Stimulated activated CD8-positive, alpha-beta memory T cell treated with anti-CD3 and anti-CD28 coated beads, Interleukin-12 subunit alpha, Interleukin-12 subunit beta, amount 100 ng/mL, for 24 hours (primary cell): ENCODE results near the gene VEGFA.

ENCODE experiments used
- DNase-seq: peaks from one replicate; pipeline ENCODE4 v3.0.0-alpha.2; 2020; ENCODE audit errors: extremely low read depth

The VEGFA gene

DNA sequence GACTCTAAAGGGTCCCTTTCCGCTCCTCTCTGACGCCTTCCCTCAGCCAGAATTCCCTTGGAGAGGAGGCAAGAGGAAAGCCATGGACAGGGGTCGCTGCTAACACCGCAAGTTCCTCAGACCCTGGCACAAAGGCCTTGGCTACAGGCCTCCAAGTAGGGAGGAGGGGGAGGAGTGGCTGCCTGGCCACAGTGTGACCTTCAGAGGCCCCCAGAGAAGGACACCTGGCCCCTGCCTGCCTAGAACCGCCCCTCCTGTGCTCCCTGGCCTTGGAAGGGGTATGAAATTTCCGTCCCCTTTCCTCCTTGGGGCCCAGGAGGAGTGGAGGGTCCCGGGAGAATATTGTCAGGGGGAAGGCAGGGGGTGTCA, 2.7 kb downstream of the VEGFA start:
- DNase-seq = no peak

- no peak for DNase-seq
Observed at GRCh38 chr6:43773050-43773979, 3.3 kb downstream of the VEGFA start.

DNA sequence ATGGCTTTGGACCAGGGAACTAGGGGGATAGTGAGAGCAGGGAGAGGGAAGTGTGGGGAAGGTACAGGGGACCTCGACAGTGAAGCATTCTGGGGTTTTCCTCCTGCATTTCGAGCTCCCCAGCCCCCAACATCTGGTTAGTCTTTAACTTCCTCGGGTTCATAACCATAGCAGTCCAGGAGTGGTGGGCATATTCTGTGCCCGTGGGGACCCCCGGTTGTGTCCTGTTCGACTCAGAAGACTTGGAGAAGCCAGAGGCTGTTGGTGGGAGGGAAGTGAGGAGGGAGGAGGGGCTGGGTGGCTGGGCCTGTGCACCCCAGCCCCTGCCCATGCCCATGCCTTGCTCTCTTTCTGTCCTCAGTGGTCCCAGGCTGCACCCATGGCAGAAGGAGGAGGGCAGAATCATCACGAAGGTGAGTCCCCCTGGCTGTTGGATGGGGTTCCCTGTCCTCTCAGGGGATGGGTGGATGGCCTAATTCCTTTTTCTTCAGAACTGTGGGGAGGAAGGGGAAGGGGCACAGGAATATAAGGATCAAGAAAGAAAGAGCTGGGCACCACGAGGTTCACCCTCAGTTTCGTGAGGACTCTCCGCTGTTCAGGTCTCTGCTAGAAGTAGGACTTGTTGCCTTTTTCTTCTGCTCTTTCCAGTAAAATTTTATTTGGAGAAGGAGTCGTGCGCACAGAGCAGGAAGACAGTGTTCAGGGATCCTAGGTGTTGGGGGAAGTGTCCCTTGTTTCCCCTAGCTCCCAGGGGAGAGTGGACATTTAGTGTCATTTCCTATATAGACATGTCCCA, 4.2 kb downstream of the VEGFA start:
- no peak for DNase-seq

GRCh38 chr6:43774776-43775534, 4.9 kb downstream of the VEGFA start:
- DNase-seq = no peak

GRCh38 chr6:43775535-43775885, 5.5 kb downstream of the VEGFA start:
- no peak for DNase-seq

DNA sequence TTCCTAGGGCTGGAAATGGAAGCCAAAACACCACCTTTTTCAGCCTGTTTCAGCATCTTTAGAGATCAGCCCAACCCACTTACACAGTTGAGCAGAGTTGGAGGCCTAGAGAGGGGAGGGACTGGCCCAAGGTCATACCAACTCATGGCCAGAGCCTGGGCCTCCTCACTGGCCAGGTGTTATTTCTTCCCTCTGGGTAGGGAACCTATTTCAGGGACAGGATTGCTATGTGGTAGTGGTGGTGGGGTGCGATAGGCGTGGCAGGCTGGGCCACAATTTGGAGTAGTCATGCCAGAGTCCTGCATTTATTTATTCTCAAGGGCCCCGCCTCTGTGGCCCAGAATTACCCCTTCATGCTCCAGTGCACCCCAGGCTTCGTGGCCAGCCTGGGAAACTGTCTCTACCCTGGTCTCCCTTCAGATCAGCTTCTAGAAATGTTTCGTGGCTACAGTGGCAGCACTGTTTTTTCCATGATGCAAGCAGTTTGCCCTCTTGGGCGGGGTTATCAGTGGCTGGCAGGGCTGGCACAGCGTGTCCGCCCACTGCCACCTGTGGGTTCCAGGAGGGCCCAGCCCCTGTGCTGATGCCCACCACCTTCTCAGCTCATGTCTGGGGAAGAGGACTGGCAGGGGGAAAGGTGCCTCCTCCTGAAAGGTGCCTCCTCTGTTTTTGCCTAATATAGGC, 6.2 kb downstream of the VEGFA start:
- DNase-seq = no peak

- no peak for DNase-seq
Observed at GRCh38 chr6:43776799-43777776, 7.1 kb downstream of the VEGFA start.

DNA sequence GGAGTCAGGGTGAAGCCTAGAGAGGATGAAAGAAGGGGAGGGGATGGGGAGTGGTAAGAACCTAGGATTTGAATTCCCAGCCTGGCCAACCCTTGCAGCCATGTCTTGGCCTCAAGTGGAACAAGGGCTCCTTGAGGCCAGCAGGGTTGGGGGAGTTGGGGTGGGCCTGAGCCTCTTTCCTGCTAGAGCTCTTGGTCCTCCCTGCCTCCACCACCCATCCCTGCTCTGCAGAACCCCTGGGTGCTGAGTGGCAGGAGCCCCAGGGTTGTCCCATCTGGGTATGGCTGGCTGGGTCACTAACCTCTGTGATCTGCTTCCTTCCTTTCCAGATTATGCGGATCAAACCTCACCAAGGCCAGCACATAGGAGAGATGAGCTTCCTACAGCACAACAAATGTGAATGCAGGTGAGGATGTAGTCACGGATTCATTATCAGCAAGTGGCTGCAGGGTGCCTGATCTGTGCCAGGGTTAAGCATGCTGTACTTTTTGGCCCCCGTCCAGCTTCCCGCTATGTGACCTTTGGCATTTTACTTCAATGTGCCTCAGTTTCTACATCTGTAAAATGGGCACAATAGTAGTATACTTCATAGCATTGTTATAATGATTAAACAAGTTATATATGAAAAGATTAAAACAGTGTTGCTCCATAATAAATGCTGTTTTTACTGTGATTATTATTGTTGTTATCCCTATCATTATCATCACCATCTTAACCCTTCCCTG, 8.3 kb downstream of the VEGFA start:
- no peak for DNase-seq

GRCh38 chr6:43778976-43779851, 9.2 kb downstream of the VEGFA start:
- DNase-seq = no peak

DNA sequence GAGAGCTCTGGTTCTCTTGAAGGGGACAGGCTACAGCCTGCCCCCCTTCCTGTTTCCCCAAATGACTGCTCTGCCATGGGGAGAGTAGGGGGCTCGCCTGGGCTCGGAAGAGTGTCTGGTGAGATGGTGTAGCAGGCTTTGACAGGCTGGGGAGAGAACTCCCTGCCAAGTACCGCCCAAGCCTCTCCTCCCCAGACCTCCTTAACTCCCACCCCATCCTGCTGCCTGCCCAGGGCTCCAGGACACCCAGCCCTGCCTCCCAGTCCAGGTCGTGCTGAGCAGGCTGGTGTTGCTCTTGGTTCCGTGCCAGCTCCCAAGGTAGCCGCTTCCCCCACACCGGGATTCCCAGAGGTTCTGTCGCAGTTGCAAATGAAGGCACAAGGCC, 9.8 kb downstream of the VEGFA start:
- DNase-seq = no peak

- DNase-seq = no peak
Observed at GRCh38 chr6:43780293-43780692, 10.3 kb downstream of the VEGFA start.

DNA sequence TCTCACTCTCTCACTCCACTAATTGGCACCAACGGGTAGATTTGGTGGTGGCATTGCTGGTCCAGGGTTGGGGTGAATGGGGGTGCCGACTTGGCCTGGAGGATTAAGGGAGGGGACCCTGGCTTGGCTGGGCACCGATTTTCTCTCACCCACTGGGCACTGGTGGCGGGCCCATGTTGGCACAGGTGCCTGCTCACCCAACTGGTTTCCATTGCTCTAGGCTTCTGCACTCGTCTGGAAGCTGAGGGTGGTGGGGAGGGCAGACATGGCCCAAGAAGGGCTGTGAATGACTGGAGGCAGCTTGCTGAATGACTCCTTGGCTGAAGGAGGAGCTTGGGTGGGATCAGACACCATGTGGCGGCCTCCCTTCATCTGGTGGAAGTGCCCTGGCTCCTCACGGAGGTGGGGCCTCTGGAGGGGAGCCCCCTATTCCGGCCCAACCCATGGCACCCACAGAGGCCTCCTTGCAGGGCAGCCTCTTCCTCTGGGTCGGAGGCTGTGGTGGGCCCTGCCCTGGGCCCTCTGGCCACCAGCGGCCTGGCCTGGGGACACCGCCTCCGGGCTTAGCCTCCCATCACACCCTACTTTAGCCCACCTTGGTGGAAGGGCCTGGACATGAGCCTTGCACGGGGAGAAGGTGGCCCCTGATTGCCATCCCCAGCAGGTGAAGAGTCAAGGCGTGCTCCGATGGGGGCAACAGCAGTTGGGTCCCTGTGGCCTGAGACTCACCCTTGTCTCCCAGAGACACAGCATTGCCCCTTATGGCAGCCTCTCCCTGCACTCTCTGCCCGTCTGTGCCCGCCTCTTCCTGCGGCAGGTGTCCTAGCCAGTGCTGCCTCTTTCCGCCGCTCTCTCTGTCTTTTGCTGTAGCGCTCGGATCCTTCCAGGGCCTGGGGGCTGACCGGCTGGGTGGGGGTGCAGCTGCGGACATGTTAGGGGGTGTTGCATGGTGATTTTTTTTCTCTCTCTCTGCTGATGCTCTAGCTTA, 11.2 kb downstream of the VEGFA start:
- DNase-seq = no peak

- no peak for DNase-seq
Observed at GRCh38 chr6:43781941-43782704, 12.1 kb downstream of the VEGFA start.

GRCh38 chr6:43782764-43783513, 12.9 kb downstream of the VEGFA start:
- no peak for DNase-seq

GRCh38 chr6:43784049-43784855, 14.2 kb downstream of the VEGFA start:
- DNase-seq = no peak
